Spleen (tissue), 11 donors: ENCODE results near the gene AKR1B15. TPM values are rescaled to one million over a fixed set of nuclear protein-coding genes. Genes with fewer than 3 reads are reported as not detected.
"Not testable (repeated sequence)": the region's sequence is repeated elsewhere in the genome, so short reads cannot be mapped to it uniquely, and the experiment has no call there.

Experiments used
- DNase-seq: peaks from one replicate; pipeline ENCODE4 v3.0.0-alpha.2; 2020
- H3K27ac ChIP-seq, 8 donors: fragments of 200-600 bp; sonication (generic) in 7 of 8; 1 replicate in 4 of 8; 2 replicates in 4 of 8; pipeline versions ENCODE4 v1.5.0 to v1.8.0; 2016 to 2021; ENCODE audit warnings: inconsistent platforms in 4 of 8, mild to moderate bottlenecking in 4 of 8, moderate library complexity in 1 of 8
- H3K27me3 ChIP-seq, 7 donors: fragments of 200-600 bp; sonication (generic) in 6 of 7; replicated peaks in 1 of 7; 1 replicate in 4 of 7; 2 replicates in 3 of 7; pipeline versions ENCODE4 v1.5.0 to v1.8.0; 2016 to 2021; ENCODE audit warnings: inconsistent platforms in 3 of 7, mild to moderate bottlenecking in 1 of 7
- H3K36me3 ChIP-seq, 6 donors: fragments of 200-600 bp; sonication (generic) in 5 of 6; 1 replicate in 4 of 6; 2 replicates in 2 of 6; pipeline versions ENCODE4 v1.5.0 to v1.8.0; 2016 to 2021; ENCODE audit warnings: inconsistent platforms in 2 of 6
- H3K4me1 ChIP-seq, 6 donors: fragments of 200-600 bp; sonication (generic) in 5 of 6; 1 replicate in 3 of 6; 2 replicates in 3 of 6; pipeline versions ENCODE4 v1.5.0 to v1.8.0; 2016 to 2021; ENCODE audit warnings: inconsistent platforms in 3 of 6
- H3K4me3 ChIP-seq, 8 donors: fragments of 200-600 bp; sonication (generic) in 7 of 8; 1 replicate in 4 of 8; 2 replicates in 4 of 8; pipeline versions ENCODE4 v1.5.0 to v1.8.0; 2016 to 2021; ENCODE audit warnings: inconsistent platforms in 4 of 8, mild to moderate bottlenecking in 4 of 8, moderate library complexity in 2 of 8
- H3K9me3 ChIP-seq, 8 donors: fragments of 200-600 bp; sonication (generic) in 7 of 8; 1 replicate in 4 of 8; 2 replicates in 4 of 8; pipeline versions ENCODE4 v1.5.0 to v1.8.0; 2016 to 2021; ENCODE audit warnings: inconsistent platforms in 4 of 8
- CTCF ChIP-seq, 11 experiments: fragments of 200-600 bp in 7 of 11; fragments of 450-650 bp in 4 of 11; sonication (generic) in 4 of 11; IDR thresholded peaks in 8 of 11; conservative IDR thresholded peaks in 3 of 11; 1 replicate in 7 of 11; 2 replicates in 4 of 11; pipeline versions ENCODE4 v1.4.0 to v1.8.0; 2016 to 2021; ENCODE audit warnings: antibody characterized with exemption in 11 of 11, inconsistent platforms in 4 of 11, mild to moderate bottlenecking in 1 of 11
- POLR2A ChIP-seq, 3 donors: fragments of 450-650 bp; IDR thresholded peaks; one replicate each; pipeline ENCODE4 v1.5.1; 2017; ENCODE audit warnings: antibody characterized with exemption in 3 of 3, mild to moderate bottlenecking in 1 of 3
- POLR2AphosphoS5 ChIP-seq, 3 donors: sonication (generic); formaldehyde crosslinking; IDR thresholded peaks; one replicate each; pipeline ENCODE4 v1.5.1; 2017; ENCODE audit warnings: antibody characterized with exemption in 3 of 3
- WGBS, 5 donors: extraction: QIAGEN DNeasy Blood & Tissue Kit in 3 of 5; methylation state at CpG; one replicate each; pipeline versions ENCODE4 v1.1.5 to v1.1.7; 2013 to 2018; 5-methylcytosine and 5-hydroxymethylcytosine counted together
- intact Hi-C: fragments of 100-400 bp; cut with DNase I; formaldehyde crosslinking; loops from one replicate; pipeline ENCODE4 v1.15.0; 2023; ENCODE audit warnings: low total_unique reads
- polyA plus RNA-seq, 3 donors: library from polyadenylated mRNA; stranded (reverse); fragments of 200-250 nt; gene quantifications; one replicate each; pipeline ENCODE4 v1.2.1, GENCODE V29; 2013
- total RNA-seq, 7 donors: library from RNA; depleted of rRNA in 3 of 7; stranded (reverse); fragments of >200 nt in 3 of 7; fragmentation: NEBNext Ultra II Directional in 4 of 7; extraction: Animal tissue kit (Norgen Biotek cat#: 25700) in 4 of 7; gene quantifications; one replicate each; pipeline versions ENCODE4 v1.1.0 to v1.2.1, GENCODE V29; 2016 to 2021
- donor health status: healthy with polysubstance abuse.
- donor health status: DM: no; HTN: no; CAD: no; lungs with moderate emphysema.
- donor health status: DM: no; HTN: no; CAD: no.
- donor health status: Bipolar disorder and iron deficiency.
- donor health status: healthy.
- donor health status: DM: no; HTN: no; CAD: no.
- donor health status: DM: yes; HTN: yes; CAD: no.

AKR1B15 gene
- total and polyA plus RNA-seq, 10 donors = not detected

GRCh38 chr7:134554417-134554966, 5.6 kb downstream of the AKR1B15 start:
- Histone ChIP-seq H3K27ac (no peak overlapping the region), H3K9me3 (no peaks in the 10 kb centered on the region), H3K27me3 (peaks cover 0 to 9% (median 0%) of the 10 kb centered on the region in 7 donors), H3K36me3 (no peaks in the 10 kb centered on the region), H3K4me1 (no peaks in the 10 kb centered on the region), H3K4me3 (no peak overlapping the region)
- DNase-seq = no peak
- WGBS, 5 donors = 69 to 90% (median 81%) methylated on average over 7 of the region's 7 CpGs
- TF ChIP-seq POLR2A (IDR thresholded peaks at IDR 0.05) = no peak
- no peak for TF ChIP-seq POLR2AphosphoS5 (IDR thresholded peaks at IDR 0.05)
- no peak for TF ChIP-seq CTCF (IDR thresholded peaks at IDR 0.05 in 8 of 11, conservative IDR thresholded peaks at IDR 0.05 in 3 of 11)
- intact Hi-C loops = no loop called here

GRCh38 chr7:134557391-134557790, 8.5 kb downstream of the AKR1B15 start:
- no peak overlapping the region for H3K4me3 ChIP-seq
- peaks cover 0 to 4% (median 0%) of the 10 kb centered on the region in 8 donors for H3K9me3 ChIP-seq
- H3K36me3 ChIP-seq = no peaks in the 10 kb centered on the region
- no peaks in the 10 kb centered on the region for H3K4me1 ChIP-seq
- intact Hi-C loops = no loop called here
- H3K27me3 ChIP-seq = peaks cover 0 to under 1% (median 0%) of the 10 kb centered on the region in 7 donors
- no peak overlapping the region for H3K27ac ChIP-seq
- TF ChIP-seq CTCF (IDR thresholded peaks at IDR 0.05 in 8 of 11, conservative IDR thresholded peaks at IDR 0.05 in 3 of 11) (no peak), POLR2A (IDR thresholded peaks at IDR 0.05) (no peak), POLR2AphosphoS5 (IDR thresholded peaks at IDR 0.05) (no peak)
- 68 to 78% (median 73%) methylated on average over 6 of the region's 6 CpGs for WGBS, 5 donors
- no peak for DNase-seq

GRCh38 chr7:134558370-134558769, 9.5 kb downstream of the AKR1B15 start:
- Histone ChIP-seq H3K27me3 (no peaks in the 10 kb centered on the region), H3K36me3 (no peaks in the 10 kb centered on the region), H3K4me1 (no peaks in the 10 kb centered on the region), H3K4me3 (no peak overlapping the region), H3K27ac (no peak overlapping the region), H3K9me3 (peaks cover 0 to 8% (median 0%) of the 10 kb centered on the region in 8 donors)
- WGBS, 5 donors = 86 to 93% (median 89%) methylated on average over 5 of the region's 5 CpGs
- DNase-seq = no peak
- intact Hi-C loops = no loop called here
- TF ChIP-seq CTCF (IDR thresholded peaks at IDR 0.05 in 8 of 11, conservative IDR thresholded peaks at IDR 0.05 in 3 of 11) (no peak), POLR2A (IDR thresholded peaks at IDR 0.05) (no peak), POLR2AphosphoS5 (IDR thresholded peaks at IDR 0.05) (no peak)

- H3K27ac ChIP-seq, H3K9me3 ChIP-seq, H3K4me3 ChIP-seq, H3K36me3 ChIP-seq, H3K4me1 ChIP-seq, H3K27me3 ChIP-seq, intact Hi-C loops, DNase-seq: not testable (repeated sequence)
- 59 to 88% (median 75%) methylated on average over 3 to 5 of the region's 5 CpGs for WGBS, 5 donors
Observed at GRCh38 chr7:134561616-134562015, 12.7 kb downstream of the AKR1B15 start.

- Histone ChIP-seq H3K4me3 (no peak overlapping the region), H3K27ac (no peak overlapping the region), H3K4me1 (no peaks in the 10 kb centered on the region), H3K9me3 (peaks cover 0 to 8% (median 0%) of the 10 kb centered on the region in 8 donors), H3K27me3 (no peaks in the 10 kb centered on the region), H3K36me3 (no peaks in the 10 kb centered on the region)
- no peak for DNase-seq
- TF ChIP-seq CTCF (IDR thresholded peaks at IDR 0.05 in 8 of 11, conservative IDR thresholded peaks at IDR 0.05 in 3 of 11) = no peak
- TF ChIP-seq POLR2AphosphoS5 (IDR thresholded peaks at IDR 0.05) = no peak
- TF ChIP-seq POLR2A (IDR thresholded peaks at IDR 0.05) = no peak
- intact Hi-C loops = no loop called here
- WGBS, 5 donors = 43 to 51% (median 44%) methylated on average over 6 of the region's 6 CpGs
Observed at GRCh38 chr7:134562136-134562535, 13.2 kb downstream of the AKR1B15 start.

GRCh38 chr7:134563398-134563749, 14.5 kb downstream of the AKR1B15 start:
- H3K4me1 ChIP-seq, H3K36me3 ChIP-seq, intact Hi-C loops, H3K9me3 ChIP-seq, DNase-seq, H3K27me3 ChIP-seq, H3K27ac ChIP-seq, H3K4me3 ChIP-seq: not testable (repeated sequence)
- WGBS, 5 donors = 85 to 95% (median 90%) methylated on average over 2 of the region's 2 CpGs
